Ishikawa (cell line): ENCODE results near the gene PSMB8.

Source experiments
- CEBPB ChIP-seq: IDR thresholded peaks from 2 replicates; pipeline ENCODE4 v1.6.1; 2012
- CREB1 ChIP-seq: IDR thresholded peaks from 2 replicates; pipeline ENCODE4 v1.6.1; 2012; ENCODE audit warnings: low read depth
- EGR1 ChIP-seq: IDR thresholded peaks from 2 replicates; pipeline ENCODE4 v1.6.1; 2012
- EP300 ChIP-seq: IDR thresholded peaks from 2 replicates; pipeline ENCODE4 v1.6.1; 2012; ENCODE audit warnings: borderline replicate concordance
- RAD21 ChIP-seq: IDR thresholded peaks from 2 replicates; pipeline ENCODE4 v1.6.1; 2012; ENCODE audit warnings: low read depth
- TAF1 ChIP-seq: IDR thresholded peaks from 2 replicates; pipeline ENCODE4 v1.6.1; 2012; ENCODE audit warnings: low read depth, mild to moderate bottlenecking
- TCF12 ChIP-seq: IDR thresholded peaks from 2 replicates; pipeline ENCODE4 v1.6.1; 2012; ENCODE audit warnings: low read depth
- TEAD4 ChIP-seq: IDR thresholded peaks from 2 replicates; pipeline ENCODE4 v1.6.1; 2012
- ZBTB7A ChIP-seq: IDR thresholded peaks from 2 replicates; pipeline ENCODE4 v1.6.1; 2012; ENCODE audit warnings: low read depth
- TF ChIP-seq, protein P1 (sequence below): IDR thresholded peaks from 2 replicates; pipeline ENCODE4 v1.6.1; 2012; ENCODE audit warnings: low read depth, mild to moderate bottlenecking
- TF ChIP-seq, protein P2 (sequence below): IDR thresholded peaks from 2 replicates; pipeline ENCODE4 v1.6.1; 2012

DNA sequence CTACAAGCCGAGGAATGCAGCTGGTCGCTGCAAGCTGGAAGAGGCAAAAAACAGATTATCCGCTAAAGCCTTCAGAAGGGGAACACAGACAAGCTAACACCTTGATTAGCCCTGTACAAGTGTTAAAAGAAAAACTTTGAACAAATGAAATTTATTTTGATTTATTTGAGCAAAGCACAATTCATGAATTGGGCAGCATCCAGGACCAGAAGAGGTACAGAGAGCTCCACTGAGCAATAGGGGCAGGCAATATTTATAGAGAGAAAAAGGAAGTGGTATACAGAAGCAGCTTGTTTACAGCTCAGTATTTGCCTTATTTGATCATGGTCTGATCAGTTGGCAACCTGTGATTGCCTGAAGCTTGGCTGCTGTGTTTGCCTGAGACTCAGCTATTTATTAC is 44.7 kb downstream of the PSMB8 start:
- TF ChIP-seq ZBTB7A = no peak
- TF ChIP-seq RAD21 = no peak
- TF ChIP-seq, protein P1, sequence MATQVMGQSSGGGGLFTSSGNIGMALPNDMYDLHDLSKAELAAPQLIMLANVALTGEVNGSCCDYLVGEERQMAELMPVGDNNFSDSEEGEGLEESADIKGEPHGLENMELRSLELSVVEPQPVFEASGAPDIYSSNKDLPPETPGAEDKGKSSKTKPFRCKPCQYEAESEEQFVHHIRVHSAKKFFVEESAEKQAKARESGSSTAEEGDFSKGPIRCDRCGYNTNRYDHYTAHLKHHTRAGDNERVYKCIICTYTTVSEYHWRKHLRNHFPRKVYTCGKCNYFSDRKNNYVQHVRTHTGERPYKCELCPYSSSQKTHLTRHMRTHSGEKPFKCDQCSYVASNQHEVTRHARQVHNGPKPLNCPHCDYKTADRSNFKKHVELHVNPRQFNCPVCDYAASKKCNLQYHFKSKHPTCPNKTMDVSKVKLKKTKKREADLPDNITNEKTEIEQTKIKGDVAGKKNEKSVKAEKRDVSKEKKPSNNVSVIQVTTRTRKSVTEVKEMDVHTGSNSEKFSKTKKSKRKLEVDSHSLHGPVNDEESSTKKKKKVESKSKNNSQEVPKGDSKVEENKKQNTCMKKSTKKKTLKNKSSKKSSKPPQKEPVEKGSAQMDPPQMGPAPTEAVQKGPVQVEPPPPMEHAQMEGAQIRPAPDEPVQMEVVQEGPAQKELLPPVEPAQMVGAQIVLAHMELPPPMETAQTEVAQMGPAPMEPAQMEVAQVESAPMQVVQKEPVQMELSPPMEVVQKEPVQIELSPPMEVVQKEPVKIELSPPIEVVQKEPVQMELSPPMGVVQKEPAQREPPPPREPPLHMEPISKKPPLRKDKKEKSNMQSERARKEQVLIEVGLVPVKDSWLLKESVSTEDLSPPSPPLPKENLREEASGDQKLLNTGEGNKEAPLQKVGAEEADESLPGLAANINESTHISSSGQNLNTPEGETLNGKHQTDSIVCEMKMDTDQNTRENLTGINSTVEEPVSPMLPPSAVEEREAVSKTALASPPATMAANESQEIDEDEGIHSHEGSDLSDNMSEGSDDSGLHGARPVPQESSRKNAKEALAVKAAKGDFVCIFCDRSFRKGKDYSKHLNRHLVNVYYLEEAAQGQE = no peak
- no peak for TF ChIP-seq TCF12
- TF ChIP-seq TEAD4 = no peak
- no peak for TF ChIP-seq TAF1
- TF ChIP-seq, protein P2, sequence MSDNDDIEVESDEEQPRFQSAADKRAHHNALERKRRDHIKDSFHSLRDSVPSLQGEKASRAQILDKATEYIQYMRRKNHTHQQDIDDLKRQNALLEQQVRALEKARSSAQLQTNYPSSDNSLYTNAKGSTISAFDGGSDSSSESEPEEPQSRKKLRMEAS = no peak
- no peak for TF ChIP-seq EP300
- TF ChIP-seq CREB1 = no peak
- no peak for TF ChIP-seq EGR1
- no peak for TF ChIP-seq CEBPB
